Uterus (tissue), 4 donors: Measurements from ENCODE around the gene LRRC39. TPM values are rescaled to one million over a fixed set of nuclear protein-coding genes. Genes with fewer than 3 reads are reported as not detected.
"Not testable (repeated sequence)": the region's sequence is repeated elsewhere in the genome, so short reads cannot be mapped to it uniquely, and the experiment has no call there.

Experiments used
- DNase-seq, 2 donors: peaks; one replicate each; pipeline ENCODE4 v3.0.0-alpha.2; 2019 to 2020
- H3K27ac ChIP-seq, 2 donors: fragments of 200-600 bp; sonication (generic); 1 replicate in 1 of 2; 2 replicates in 1 of 2; pipeline ENCODE4 v1.5.1; 2016 to 2018
- H3K27me3 ChIP-seq, 2 donors: fragments of 200-600 bp; sonication (generic); one replicate each; pipeline ENCODE4 v1.5.1; 2018 to 2019; ENCODE audit warnings: control low read depth in 1 of 2
- H3K36me3 ChIP-seq, 2 donors: fragments of 200-600 bp; sonication (generic); one replicate each; pipeline ENCODE4 v1.5.1; 2019; ENCODE audit warnings: control low read depth in 1 of 2
- H3K4me1 ChIP-seq, 2 donors: fragments of 200-600 bp; sonication (generic); one replicate each; pipeline ENCODE4 v1.5.1; 2018 to 2019; ENCODE audit warnings: control low read depth in 1 of 2
- H3K4me3 ChIP-seq, 2 donors: fragments of 200-600 bp; sonication (generic); 1 replicate in 1 of 2; 2 replicates in 1 of 2; pipeline ENCODE4 v1.5.1; 2018 to 2019; ENCODE audit warnings: mild to moderate bottlenecking in 1 of 2
- H3K9me3 ChIP-seq, 2 donors: fragments of 200-600 bp; sonication (generic); one replicate each; pipeline ENCODE4 v1.5.1; 2019; ENCODE audit warnings: control low read depth in 1 of 2
- CTCF ChIP-seq, 4 experiments: fragments of 200-600 bp in 2 of 4; fragments of 450-650 bp in 2 of 4; sonication (generic) in 2 of 4; IDR thresholded peaks; one replicate each; pipeline ENCODE4 v1.5.1; 2016 to 2019; ENCODE audit warnings: antibody characterized with exemption in 4 of 4, mild to moderate bottlenecking in 2 of 4, moderate library complexity in 1 of 4
- POLR2A ChIP-seq, 2 donors: fragments of 450-650 bp; IDR thresholded peaks; one replicate each; pipeline ENCODE4 v1.6.1; 2016; ENCODE audit warnings: antibody characterized with exemption in 2 of 2, mild to moderate bottlenecking in 1 of 2, moderate library complexity in 1 of 2
- intact Hi-C: fragments of 100-400 bp; cut with DNase I; formaldehyde crosslinking; loops from one replicate; pipeline ENCODE4 v1.15.1; 2023; ENCODE audit warnings: low total_unique reads
- total RNA-seq, 4 donors: library from RNA; depleted of rRNA in 3 of 4; stranded (reverse); fragments of >200 nt in 3 of 4; gene quantifications; one replicate each; pipeline versions ENCODE4 v1.1.0 to v1.2.4, GENCODE V29; 2014 to 2023
- donor health status: DM: yes; HTN: yes; CAD: no.

LRRC39 gene
- total RNA-seq, 4 donors from 2014 or later, result 1.2 to 2.6 (median 1.5) TPM; not detected in 1

GRCh38 chr1:100215101-100215500 is 37.0 kb upstream of the LRRC39 start:
- Histone ChIP-seq H3K9me3 (no peaks in the 10 kb centered on the region), H3K27ac (no peak overlapping the region), H3K36me3 (no peaks in the 10 kb centered on the region), H3K4me3 (no peak overlapping the region), H3K4me1 (no peaks in the 10 kb centered on the region), H3K27me3 (no peaks in the 10 kb centered on the region)
- intact Hi-C loops, result no loop called here
- no peak for TF ChIP-seq POLR2A (IDR thresholded peaks at IDR 0.05)
- no peak for TF ChIP-seq CTCF (IDR thresholded peaks at IDR 0.05)
- no peak for DNase-seq

- no peaks in the 10 kb centered on the region for H3K36me3 ChIP-seq
- no peaks in the 10 kb centered on the region for H3K9me3 ChIP-seq
- H3K4me1 ChIP-seq, result no peaks in the 10 kb centered on the region
- H3K4me3 ChIP-seq, result no peak overlapping the region
- TF ChIP-seq CTCF (IDR thresholded peaks at IDR 0.05) (no peak), POLR2A (IDR thresholded peaks at IDR 0.05) (no peak)
- H3K27ac ChIP-seq, result no peak overlapping the region
- no peak for DNase-seq
- H3K27me3 ChIP-seq, result no peaks in the 10 kb centered on the region
- intact Hi-C loops, result no loop called here
Measured at GRCh38 chr1:100213141-100213540, 35.1 kb upstream of the LRRC39 start.

- Histone ChIP-seq H3K36me3 (no peaks in the 10 kb centered on the region), H3K27ac (no peak overlapping the region), H3K27me3 (no peaks in the 10 kb centered on the region), H3K4me1 (no peaks in the 10 kb centered on the region), H3K9me3 (no peaks in the 10 kb centered on the region), H3K4me3 (no peak overlapping the region)
- TF ChIP-seq CTCF (IDR thresholded peaks at IDR 0.05) (no peak), POLR2A (IDR thresholded peaks at IDR 0.05) (no peak)
- intact Hi-C loops, result no loop called here
- no peak for DNase-seq
Measured at GRCh38 chr1:100206301-100206700, 28.2 kb upstream of the LRRC39 start.

GRCh38 chr1:100205593-100205992 is 27.5 kb upstream of the LRRC39 start:
- not testable (repeated sequence) for H3K36me3 ChIP-seq

GRCh38 chr1:100205103-100205502 is 27.0 kb upstream of the LRRC39 start:
- H3K4me1 ChIP-seq, DNase-seq, H3K27ac ChIP-seq, H3K36me3 ChIP-seq, H3K4me3 ChIP-seq, H3K27me3 ChIP-seq, H3K9me3 ChIP-seq, intact Hi-C loops: not testable (repeated sequence)

More at GRCh38 chr1:100205593-100205992, 27.5 kb upstream of the LRRC39 start:
- H3K4me1 ChIP-seq, H3K27me3 ChIP-seq, H3K9me3 ChIP-seq, DNase-seq, H3K4me3 ChIP-seq, intact Hi-C loops, H3K27ac ChIP-seq: not testable (repeated sequence)

GRCh38 chr1:100202703-100203102 is 24.6 kb upstream of the LRRC39 start:
- H3K27me3 ChIP-seq, H3K9me3 ChIP-seq, H3K4me3 ChIP-seq, H3K4me1 ChIP-seq, DNase-seq, H3K36me3 ChIP-seq, intact Hi-C loops: not testable (repeated sequence)
- H3K27ac ChIP-seq, result peak overlapping the region in 1 of 2 donors; percentile 8

- H3K9me3 ChIP-seq, H3K27ac ChIP-seq, H3K36me3 ChIP-seq, H3K4me1 ChIP-seq, DNase-seq, H3K27me3 ChIP-seq, intact Hi-C loops, H3K4me3 ChIP-seq: not testable (repeated sequence)
Measured at GRCh38 chr1:100200060-100200459, 22.0 kb upstream of the LRRC39 start.
